SKM-1 (cell line): ENCODE measurements around the gene FGD3.
A peak's percentile ranks its signal among the peaks of the same experiment; 100 is the strongest.
"Not testable (repeated sequence)": the region's sequence is repeated elsewhere in the genome, so short reads cannot be mapped to it uniquely, and the experiment has no call there.

Experiments used
- DNase-seq: peaks from one replicate; lab custom pipeline; 2025; ENCODE audit not compliant: unreplicated experiment; lab: John Stamatoyannopoulos, UW

Gene FGD3

GRCh38 chr9:92947268-92948037, at the start of gene FGD3:
Gene FGD3, plus strand, starts transcription at chr9:92947523. Its CDS starts 28,734 bp downstream, at chr9:92976257.
- DNase-seq, result no peak

GRCh38 chr9:92905137-92905536, 42.2 kb upstream of the FGD3 start:
- not testable (repeated sequence) for DNase-seq

- no peak for DNase-seq
These were observed 35.5 kb upstream of the FGD3 start for GRCh38 chr9:92911511-92912475.

- peak; percentile 35 for DNase-seq
These were observed 30.0 kb upstream of the FGD3 start for GRCh38 chr9:92917176-92917800.

GRCh38 chr9:92920437-92920836, 26.9 kb upstream of the FGD3 start:
- no peak for DNase-seq

- no peak for DNase-seq
These were observed 15.7 kb upstream of the FGD3 start for GRCh38 chr9:92931606-92932005.

- DNase-seq, result no peak
These were observed 13.0 kb upstream of the FGD3 start for GRCh38 chr9:92934321-92934720.

- DNase-seq, result no peak
These were observed 9.3 kb upstream of the FGD3 start for GRCh38 chr9:92938025-92938424.

GRCh38 chr9:92941861-92942260, 5.5 kb upstream of the FGD3 start:
- no peak for DNase-seq

- no peak for DNase-seq
These were observed 4.4 kb upstream of the FGD3 start for GRCh38 chr9:92942688-92943616.

- DNase-seq, result no peak
These were observed 2.4 kb upstream of the FGD3 start for GRCh38 chr9:92944921-92945320.

- DNase-seq, result no peak
These were observed 1.5 kb upstream of the FGD3 start for GRCh38 chr9:92945796-92946195.

GRCh38 chr9:92948038-92948534, 763 bp downstream of the FGD3 start:
- no peak for DNase-seq

- DNase-seq, result no peak
These were observed 1.3 kb downstream of the FGD3 start for GRCh38 chr9:92948632-92949031.

- DNase-seq, result no peak
These were observed 2.1 kb downstream of the FGD3 start for GRCh38 chr9:92949266-92949982.

GRCh38 chr9:92950359-92950955, 3.1 kb downstream of the FGD3 start:
- no peak for DNase-seq

GRCh38 chr9:92952906-92953610, 5.7 kb downstream of the FGD3 start:
- DNase-seq, result no peak

- no peak for DNase-seq
These were observed 6.9 kb downstream of the FGD3 start for GRCh38 chr9:92954049-92954861.
